Bronchial epithelial cell (primary cell): ENCODE results near the gene PGLYRP2. TPM values are rescaled to one million over a fixed set of nuclear protein-coding genes. Genes with fewer than 3 reads are reported as not detected.

Source experiments
- DNase-seq: peaks from one replicate; pipeline ENCODE4 v3.0.0-alpha.2; 2010; ENCODE audit warnings: low read depth
- FAIRE-seq: peaks from 2 replicates; lab custom pipeline; 2011; peaks lifted over from hg19 to GRCh38; lab: Jason Lieb, UNC
- H3K27me3 ChIP-seq: 2 replicates; pipeline ENCODE4 v1.5.1; 2011; ENCODE audit warnings: low read length; ENCODE audit not compliant: control insufficient read depth, insufficient read depth
- H3K36me3 ChIP-seq: 2 replicates; pipeline ENCODE4 v1.5.1; 2011; ENCODE audit warnings: low read length; ENCODE audit not compliant: control insufficient read depth, insufficient read depth
- H3K4me3 ChIP-seq: 2 replicates; pipeline ENCODE4 v1.5.1; 2011; ENCODE audit warnings: mild to moderate bottlenecking, low read depth, low read length, control low read depth
- CTCF ChIP-seq: IDR thresholded peaks from 2 replicates; pipeline ENCODE4 v1.5.1; 2011; ENCODE audit warnings: mild to moderate bottlenecking, moderate library complexity, low read length, control low read depth, inconsistent platforms; ENCODE audit not compliant: insufficient read depth, severe bottlenecking
- total RNA-seq: library from RNA; depleted of rRNA; stranded (reverse); fragments of >200 nt; gene quantifications from 2 replicates; pipeline ENCODE4 v1.2.1, GENCODE V29; 2014

Gene PGLYRP2
- total RNA-seq, 1 donor from 2014 or later: not detected

- H3K36me3 ChIP-seq: no peaks in the 10 kb centered on the region
- no peak for TF ChIP-seq CTCF
- FAIRE-seq (no peak), DNase-seq (no peak)
- H3K4me3 ChIP-seq: no peak overlapping the region
- H3K27me3 ChIP-seq: no peaks in the 10 kb centered on the region
Measured at GRCh38 chr19:15436826-15437110, 42.5 kb downstream of the PGLYRP2 start.

- TF ChIP-seq CTCF: no peak
- FAIRE-seq: no peak
- Histone ChIP-seq H3K27me3 (no peaks in the 10 kb centered on the region), H3K4me3 (no peak overlapping the region), H3K36me3 (no peaks in the 10 kb centered on the region)
- no peak for DNase-seq
Measured at GRCh38 chr19:15436012-15436825, 43.1 kb downstream of the PGLYRP2 start.

- Histone ChIP-seq H3K27me3 (no peaks in the 10 kb centered on the region), H3K4me3 (peak overlapping the region; percentile 93), H3K36me3 (peaks cover 9% of the 10 kb centered on the region)
- no peak for DNase-seq
- TF ChIP-seq CTCF: no peak
- no peak for FAIRE-seq
Measured at GRCh38 chr19:15433519-15434069, 45.7 kb downstream of the PGLYRP2 start.

GRCh38 chr19:15432629-15433518 lies 46.4 kb downstream of the PGLYRP2 start:
- Histone ChIP-seq H3K4me3 (peak overlapping the region; percentile 93), H3K36me3 (peaks cover 9% of the 10 kb centered on the region), H3K27me3 (no peaks in the 10 kb centered on the region)
- DNase-seq (peak; percentile 58), FAIRE-seq (no peak)
- TF ChIP-seq CTCF: no peak

GRCh38 chr19:15432018-15432494 lies 47.2 kb downstream of the PGLYRP2 start:
- Histone ChIP-seq H3K27me3 (no peaks in the 10 kb centered on the region), H3K4me3 (peak overlapping the region; percentile 93), H3K36me3 (peaks cover 15% of the 10 kb centered on the region)
- TF ChIP-seq CTCF: no peak
- DNase-seq (no peak), FAIRE-seq (no peak)
